GM19240 (cell line): ENCODE results near the gene TRIM9.

Source experiments
- DNase-seq: peaks from one replicate; pipeline ENCODE4 v3.0.0; 2011; ENCODE audit warnings: low spot score; ENCODE audit not compliant: insufficient read length

Gene TRIM9

GRCh38 chr14:51093371-51094281 lies 1.3 kb downstream of the TRIM9 start:
- DNase-seq: no peak

GRCh38 chr14:51092965-51093364 lies 1.9 kb downstream of the TRIM9 start:
- no peak for DNase-seq

GRCh38 chr14:51089278-51089677 lies 5.6 kb downstream of the TRIM9 start:
- no peak for DNase-seq

- no peak for DNase-seq
Observed at GRCh38 chr14:51087031-51087441, 7.9 kb downstream of the TRIM9 start.

- no peak for DNase-seq
Observed at GRCh38 chr14:51086044-51086443, 8.9 kb downstream of the TRIM9 start.

- DNase-seq: no peak
Observed at GRCh38 chr14:51084962-51085361, 9.9 kb downstream of the TRIM9 start.

GRCh38 chr14:51084507-51084906 lies 10.4 kb downstream of the TRIM9 start:
- DNase-seq: no peak

GRCh38 chr14:51082349-51082748 lies 12.6 kb downstream of the TRIM9 start:
- no peak for DNase-seq

- no peak for DNase-seq
Observed at GRCh38 chr14:51081712-51082111, 13.2 kb downstream of the TRIM9 start.

- DNase-seq: no peak
Observed at GRCh38 chr14:51081209-51081608, 13.7 kb downstream of the TRIM9 start.

- no peak for DNase-seq
Observed at GRCh38 chr14:51080645-51081044, 14.3 kb downstream of the TRIM9 start.

- DNase-seq: no peak
Observed at GRCh38 chr14:51079489-51079888, 15.4 kb downstream of the TRIM9 start.

- no peak for DNase-seq
Observed at GRCh38 chr14:51079085-51079484, 15.8 kb downstream of the TRIM9 start.

- DNase-seq: no peak
Observed at GRCh38 chr14:51074701-51075385, 20.1 kb downstream of the TRIM9 start.

GRCh38 chr14:51073731-51074130 lies 21.2 kb downstream of the TRIM9 start:
- DNase-seq: no peak

- no peak for DNase-seq
Observed at GRCh38 chr14:51072976-51073375, 21.9 kb downstream of the TRIM9 start.

- DNase-seq: no peak
Observed at GRCh38 chr14:51071857-51072256, 23.0 kb downstream of the TRIM9 start.

GRCh38 chr14:51070726-51071125 lies 24.2 kb downstream of the TRIM9 start:
- no peak for DNase-seq

GRCh38 chr14:51069055-51069454 lies 25.9 kb downstream of the TRIM9 start:
- DNase-seq: no peak

- no peak for DNase-seq
Observed at GRCh38 chr14:51068268-51068667, 26.6 kb downstream of the TRIM9 start.

- no peak for DNase-seq
Observed at GRCh38 chr14:51067295-51067694, 27.6 kb downstream of the TRIM9 start.

GRCh38 chr14:51066576-51066975 lies 28.3 kb downstream of the TRIM9 start:
- no peak for DNase-seq

GRCh38 chr14:51059032-51059431 lies 35.9 kb downstream of the TRIM9 start:
- DNase-seq: no peak
